H1 (cell line): ENCODE results near the gene ZFYVE1. TPM values are rescaled to one million over a fixed set of nuclear protein-coding genes. Genes with fewer than 3 reads are reported as not detected.

Experiments used
- CHD7 ChIP-seq: fragments of 300-600 bp; sonication (generic); IDR thresholded peaks from 2 replicates; pipeline ENCODE4 v1.7.1; 2012; ENCODE audit warnings: low read length, moderate library complexity, mild to moderate bottlenecking, inconsistent platforms; ENCODE audit not compliant: insufficient replicate concordance
- polyA plus RNA-seq, 7 experiments: library from polyadenylated mRNA; depleted of rRNA in 3 of 7; stranded (reverse) in 5 of 7; unstranded in 2 of 7; fragments of >200 nt in 5 of 7; fragments of 200-250 nt in 2 of 7; gene quantifications; 1 replicate in 5 of 7; 2 replicates in 1 of 7; 4 replicates in 1 of 7; pipeline versions ENCODE4 v1.2.1 to v1.2.3, GENCODE V29; 2011 to 2013; ENCODE audit warnings: missing spikeins in 2 of 7, mixed read lengths in 2 of 7
- total RNA-seq: library from RNA; stranded (reverse); fragmentation: NEBNext Ultra II Directional; extraction: Animal tissue kit (Norgen Biotek cat#: 25700); gene quantifications from 2 replicates; pipeline ENCODE4 v1.2.1, GENCODE V29; 2021

ZFYVE1 gene
- total and polyA plus RNA-seq, 2 of the 8 experiments (the other 6 are each of a cell fraction or from before 2014, with no cell fraction given): 9.8 to 12.5 TPM

- no peak for TF ChIP-seq CHD7
These were observed 28.3 kb upstream of the ZFYVE1 start (continued) for GRCh38 chr14:73055251-73055650.
